ENCODE data around the gene CACUL1. TPM values are rescaled to one million over a fixed set of nuclear protein-coding genes. Genes with fewer than 3 reads are reported as not detected.

Gene CACUL1
- total RNA-seq, 1 donor from 2014 or later: 27.1 TPM

GRCh38 chr10:118753331-118754228 lies 1.2 kb downstream of the CACUL1 start:
- intact Hi-C loops (cut with micrococcal nuclease): loop anchor here (1.0 to 10.0 kb wide), 7 partner anchors 11 to 1379 kb away; partner anchors contain the start of genes MCMBP, PDZD8, RAB11FIP2 and SFXN4
- TF ChIP-seq, protein P1, sequence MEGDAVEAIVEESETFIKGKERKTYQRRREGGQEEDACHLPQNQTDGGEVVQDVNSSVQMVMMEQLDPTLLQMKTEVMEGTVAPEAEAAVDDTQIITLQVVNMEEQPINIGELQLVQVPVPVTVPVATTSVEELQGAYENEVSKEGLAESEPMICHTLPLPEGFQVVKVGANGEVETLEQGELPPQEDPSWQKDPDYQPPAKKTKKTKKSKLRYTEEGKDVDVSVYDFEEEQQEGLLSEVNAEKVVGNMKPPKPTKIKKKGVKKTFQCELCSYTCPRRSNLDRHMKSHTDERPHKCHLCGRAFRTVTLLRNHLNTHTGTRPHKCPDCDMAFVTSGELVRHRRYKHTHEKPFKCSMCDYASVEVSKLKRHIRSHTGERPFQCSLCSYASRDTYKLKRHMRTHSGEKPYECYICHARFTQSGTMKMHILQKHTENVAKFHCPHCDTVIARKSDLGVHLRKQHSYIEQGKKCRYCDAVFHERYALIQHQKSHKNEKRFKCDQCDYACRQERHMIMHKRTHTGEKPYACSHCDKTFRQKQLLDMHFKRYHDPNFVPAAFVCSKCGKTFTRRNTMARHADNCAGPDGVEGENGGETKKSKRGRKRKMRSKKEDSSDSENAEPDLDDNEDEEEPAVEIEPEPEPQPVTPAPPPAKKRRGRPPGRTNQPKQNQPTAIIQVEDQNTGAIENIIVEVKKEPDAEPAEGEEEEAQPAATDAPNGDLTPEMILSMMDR (IDR thresholded peaks at IDR 0.05): no peak
- ATAC-seq (ENCODE audit: low read depth): no peak

DNA sequence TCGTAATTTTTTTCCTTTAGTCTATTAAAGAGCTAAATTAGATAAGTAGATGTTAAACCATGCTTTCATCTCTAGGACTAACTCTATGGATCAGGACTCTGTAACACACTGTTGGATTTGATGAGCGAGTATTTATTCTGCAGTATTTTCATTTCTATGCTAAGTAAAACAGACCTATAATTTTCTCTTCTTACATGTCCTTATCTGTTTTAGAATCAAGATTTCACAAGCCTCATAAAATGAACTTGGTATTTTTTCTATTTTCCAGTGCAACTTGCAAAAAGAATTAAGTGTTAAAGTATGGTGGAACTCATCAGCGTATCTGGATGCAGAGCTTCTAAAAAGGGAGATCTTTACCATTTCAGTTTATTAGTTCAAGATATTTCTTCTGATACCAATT lies 2.4 kb downstream of the CACUL1 start:
- ATAC-seq (ENCODE audit: low read depth) (no peak), DNase-seq (no peak)
- H3K27me3 Mint-ChIP-seq: peaks cover 3% of the 10 kb centered on the region
- intact Hi-C loops (cut with micrococcal nuclease): loop anchor here (5.0 to 10.0 kb wide), 3 partner anchors 412 to 1378 kb away; partner anchors contain the start of genes PDZD8, RAB11FIP2 and SFXN4
- ChIA-PET CTCF (interaction anchor here (0.7 kb wide), 1 partner anchor 23 kb away, joined by 3 read pairs; no protein-coding TSS in a partner anchor), POLR2A (no interaction called here)
- H3K9me3 Mint-ChIP-seq: peaks cover 8% of the 10 kb centered on the region
- no peak overlapping the region for H3K27ac Mint-ChIP-seq
- peaks cover 21% of the 10 kb centered on the region for H3K36me3 Mint-ChIP-seq (ENCODE audit: low read depth)
- peak overlapping the region; percentile 26 for H3K4me3 Mint-ChIP-seq
- TF ChIP-seq, protein P1 (IDR thresholded peaks at IDR 0.05): no peak
- peaks cover 56% of the 10 kb centered on the region for H3K4me1 Mint-ChIP-seq

More at GRCh38 chr10:118753331-118754228, 1.2 kb downstream of the CACUL1 start:
- Mint-ChIP-seq H3K27me3 (peaks cover 3% of the 10 kb centered on the region), H3K4me3 (peak overlapping the region; percentile 91), H3K27ac (peak overlapping the region; percentile 76), H3K9me3 (peaks cover 2% of the 10 kb centered on the region), H3K4me1 (peaks cover 45% of the 10 kb centered on the region), H3K36me3 (ENCODE audit: low read depth) (peaks cover 10% of the 10 kb centered on the region)
- CTCF ChIA-PET: no interaction called here
- POLR2A ChIA-PET: interaction anchor here (1.5 to 2.2 kb wide), 3 partner anchors 15 to 24 kb away, joined by 5 to 16 read pairs (median 7); no protein-coding TSS in a partner anchor
- DNase-seq: no peak

- POLR2A ChIA-PET: no interaction called here
- intact Hi-C loops (cut with micrococcal nuclease): loop anchor here (5.0 to 10.0 kb wide), 3 partner anchors 414 to 1376 kb away; partner anchors contain the start of genes PDZD8, RAB11FIP2 and SFXN4
- CTCF ChIA-PET: interaction anchor here (1.3 kb wide), 1 partner anchor 30 kb away, joined by 4 read pairs; no protein-coding TSS in a partner anchor
Measured at GRCh38 chr10:118751265-118751664, 3.5 kb downstream of the CACUL1 start.

DNA sequence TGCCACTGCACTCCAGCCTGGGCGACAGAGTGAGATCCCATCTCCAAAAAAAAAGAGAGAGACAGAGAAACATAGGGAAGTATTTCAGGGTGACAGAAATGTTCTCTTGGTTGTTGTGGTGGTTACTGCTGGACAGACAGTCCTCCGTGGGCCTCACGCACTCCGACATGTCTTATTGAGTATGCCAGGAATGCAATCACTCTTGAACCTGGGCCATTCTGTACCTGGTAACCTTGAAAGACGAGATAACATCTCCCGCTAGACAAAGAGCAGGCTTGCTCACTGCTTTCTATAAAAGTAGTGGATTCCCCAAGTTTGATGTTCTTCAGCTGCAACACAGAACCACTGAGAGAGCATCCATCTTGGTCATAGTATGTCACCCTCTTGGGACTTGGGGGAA lies 6.7 kb downstream of the CACUL1 start:
- POLR2A ChIA-PET: no interaction called here
- CTCF ChIA-PET: no interaction called here
- TF ChIP-seq, protein P1 (IDR thresholded peaks at IDR 0.05): no peak
- H3K4me1 Mint-ChIP-seq: peaks cover 45% of the 10 kb centered on the region
- ATAC-seq (ENCODE audit: low read depth) (no peak), DNase-seq (no peak)
- peaks cover 13% of the 10 kb centered on the region for H3K9me3 Mint-ChIP-seq
- no peak overlapping the region for H3K27ac Mint-ChIP-seq
- intact Hi-C loops (cut with micrococcal nuclease): no loop called here
- H3K4me3 Mint-ChIP-seq: no peak overlapping the region
- H3K36me3 Mint-ChIP-seq (ENCODE audit: low read depth): peaks cover 26% of the 10 kb centered on the region
- H3K27me3 Mint-ChIP-seq: no peaks in the 10 kb centered on the region

More at GRCh38 chr10:118751265-118751664, 3.5 kb downstream of the CACUL1 start:
- Mint-ChIP-seq H3K4me1 (peaks cover 62% of the 10 kb centered on the region), H3K9me3 (peaks cover 12% of the 10 kb centered on the region), H3K27ac (no peak overlapping the region), H3K4me3 (no peak overlapping the region), H3K36me3 (ENCODE audit: low read depth) (peaks cover 26% of the 10 kb centered on the region), H3K27me3 (no peaks in the 10 kb centered on the region)
- DNase-seq (no peak), ATAC-seq (ENCODE audit: low read depth) (no peak)
- TF ChIP-seq, protein P1 (IDR thresholded peaks at IDR 0.05): no peak

DNA sequence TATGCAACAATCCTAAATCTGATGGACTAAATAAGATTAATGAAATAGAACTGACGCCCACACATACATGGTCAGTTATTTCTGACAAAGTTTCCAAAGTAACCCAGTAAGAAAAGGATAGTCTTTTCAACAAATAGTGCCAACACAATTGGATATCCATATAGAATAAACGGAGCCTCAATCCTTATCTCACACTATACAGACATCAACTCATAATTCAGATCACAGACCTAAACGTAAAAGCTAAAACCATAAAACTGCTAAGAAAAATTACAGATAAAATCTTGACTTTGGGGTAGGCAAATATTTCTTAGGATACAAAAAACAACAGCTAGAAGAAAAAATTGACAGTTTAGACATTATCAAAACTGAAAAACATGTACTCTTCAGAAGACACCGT lies 8.5 kb downstream of the CACUL1 start:
- ATAC-seq (ENCODE audit: low read depth) (no peak), DNase-seq (no peak)
- no peak overlapping the region for H3K27ac Mint-ChIP-seq
- TF ChIP-seq, protein P1 (IDR thresholded peaks at IDR 0.05): no peak
- CTCF ChIA-PET: interaction anchor here (0.7 kb wide), 1 partner anchor 25 kb away, joined by 3 read pairs; no protein-coding TSS in a partner anchor
- H3K27me3 Mint-ChIP-seq: no peaks in the 10 kb centered on the region
- H3K36me3 Mint-ChIP-seq (ENCODE audit: low read depth): peaks cover 26% of the 10 kb centered on the region
- intact Hi-C loops (cut with micrococcal nuclease): no loop called here
- peaks cover 48% of the 10 kb centered on the region for H3K4me1 Mint-ChIP-seq
- no peak overlapping the region for H3K4me3 Mint-ChIP-seq
- peaks cover 13% of the 10 kb centered on the region for H3K9me3 Mint-ChIP-seq
- POLR2A ChIA-PET: no interaction called here
